DND-41 (cell line): ENCODE data around the gene ARHGAP25.
A peak's percentile ranks its signal among the peaks of the same experiment; 100 is the strongest.

Source experiments
- ATAC-seq: fragments of 200-7000 bp; cut with Tn5 transposase; 3 replicates; pipeline ENCODE4 v1.9.1; 2021; ENCODE audit warnings: low read depth; ENCODE audit not compliant: insufficient read depth
- DNase-seq: peaks from one replicate; pipeline ENCODE4 v3.0.0-alpha.2; 2020
- H2AFZ ChIP-seq: 2 replicates; pipeline ENCODE4 v1.6.0; 2012; ENCODE audit warnings: low read depth, low read length
- H3K27ac ChIP-seq: 2 replicates; pipeline ENCODE4 v1.5.1; 2012; ENCODE audit warnings: low read length, inconsistent platforms
- H3K27me3 ChIP-seq: fragments of 200-600 bp; sonication (generic); 2 replicates; pipeline ENCODE4 v1.6.0; 2012; ENCODE audit warnings: low read length, mild to moderate bottlenecking, inconsistent platforms; ENCODE audit not compliant: insufficient read depth, poor library complexity
- H3K36me3 ChIP-seq: 2 replicates; pipeline ENCODE4 v1.5.1; 2012; ENCODE audit warnings: low read length, inconsistent platforms; ENCODE audit not compliant: insufficient read depth
- H3K4me1 ChIP-seq: 2 replicates; pipeline ENCODE4 v1.5.1; 2012; ENCODE audit warnings: mild to moderate bottlenecking, low read length; ENCODE audit not compliant: insufficient read depth
- H3K4me2 ChIP-seq: 2 replicates; pipeline ENCODE4 v1.6.0; 2012; ENCODE audit warnings: mild to moderate bottlenecking, moderate library complexity, low read length, inconsistent platforms; ENCODE audit not compliant: insufficient read depth
- H3K4me3 ChIP-seq, 2 experiments: fragments of 200-600 bp in 1 of 2; shearing (Covaris generic) in 1 of 2; 2 replicates each; pipeline ENCODE4 v1.5.1; 2012 to 2016; ENCODE audit warnings: inconsistent platforms in 2 of 2, low read length in 2 of 2, mild to moderate bottlenecking in 2 of 2, low read depth in 1 of 2, moderate library complexity in 1 of 2
- H3K79me2 ChIP-seq: 2 replicates; pipeline ENCODE4 v1.6.0; 2012; ENCODE audit warnings: low read length, inconsistent platforms; ENCODE audit not compliant: insufficient read depth
- H3K9ac ChIP-seq: 2 replicates; pipeline ENCODE4 v1.6.0; 2012; ENCODE audit warnings: low read depth, mild to moderate bottlenecking, inconsistent platforms, low read length, moderate library complexity
- H3K9me3 ChIP-seq: 2 replicates; pipeline ENCODE4 v1.5.1; 2012; ENCODE audit warnings: low read length, moderate library complexity, mild to moderate bottlenecking, inconsistent platforms; ENCODE audit not compliant: insufficient read depth, severe bottlenecking
- H4K20me1 ChIP-seq: 2 replicates; pipeline ENCODE4 v1.6.0; 2012; ENCODE audit warnings: low read length; ENCODE audit not compliant: insufficient read depth
- EZH2 ChIP-seq: IDR thresholded peaks from 3 replicates; pipeline ENCODE4 v1.6.1; 2012; ENCODE audit warnings: borderline replicate concordance, low read depth, mild to moderate bottlenecking, moderate library complexity, low read length, inconsistent platforms; ENCODE audit not compliant: severe bottlenecking
- TF ChIP-seq, protein P1 (sequence below): IDR thresholded peaks from 2 replicates; pipeline ENCODE4 v1.5.1; 2012; ENCODE audit warnings: borderline replicate concordance, low read length, moderate library complexity, mild to moderate bottlenecking; ENCODE audit not compliant: poor library complexity, severe bottlenecking; ENCODE audit errors: extremely low read depth

Gene ARHGAP25

DNA sequence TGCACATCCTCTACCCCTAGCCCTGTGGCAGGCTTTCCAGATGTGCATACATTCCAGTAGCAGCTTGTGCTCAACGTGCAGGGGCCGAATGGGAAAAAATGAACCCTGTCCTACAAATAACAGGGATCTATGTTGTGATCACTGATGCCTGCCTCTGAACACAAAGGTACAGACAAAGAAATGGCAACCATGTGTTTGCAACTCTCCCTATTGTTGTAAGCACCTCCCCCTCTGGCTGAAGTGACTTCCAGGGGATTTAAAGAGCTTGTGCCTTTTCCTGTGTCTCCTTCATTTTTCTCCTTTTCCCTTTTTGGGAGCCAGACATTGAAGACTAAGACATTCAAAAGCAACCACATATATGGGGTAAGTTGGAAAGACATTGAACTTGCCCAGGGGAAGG lies 21.6 kb downstream of the ARHGAP25 start:
- TF ChIP-seq, protein P1, sequence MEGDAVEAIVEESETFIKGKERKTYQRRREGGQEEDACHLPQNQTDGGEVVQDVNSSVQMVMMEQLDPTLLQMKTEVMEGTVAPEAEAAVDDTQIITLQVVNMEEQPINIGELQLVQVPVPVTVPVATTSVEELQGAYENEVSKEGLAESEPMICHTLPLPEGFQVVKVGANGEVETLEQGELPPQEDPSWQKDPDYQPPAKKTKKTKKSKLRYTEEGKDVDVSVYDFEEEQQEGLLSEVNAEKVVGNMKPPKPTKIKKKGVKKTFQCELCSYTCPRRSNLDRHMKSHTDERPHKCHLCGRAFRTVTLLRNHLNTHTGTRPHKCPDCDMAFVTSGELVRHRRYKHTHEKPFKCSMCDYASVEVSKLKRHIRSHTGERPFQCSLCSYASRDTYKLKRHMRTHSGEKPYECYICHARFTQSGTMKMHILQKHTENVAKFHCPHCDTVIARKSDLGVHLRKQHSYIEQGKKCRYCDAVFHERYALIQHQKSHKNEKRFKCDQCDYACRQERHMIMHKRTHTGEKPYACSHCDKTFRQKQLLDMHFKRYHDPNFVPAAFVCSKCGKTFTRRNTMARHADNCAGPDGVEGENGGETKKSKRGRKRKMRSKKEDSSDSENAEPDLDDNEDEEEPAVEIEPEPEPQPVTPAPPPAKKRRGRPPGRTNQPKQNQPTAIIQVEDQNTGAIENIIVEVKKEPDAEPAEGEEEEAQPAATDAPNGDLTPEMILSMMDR = no peak
- Histone ChIP-seq H3K27ac (peak overlapping the region; percentile 41), H3K9me3 (peaks cover 5% of the 10 kb centered on the region), H3K9ac (no peak overlapping the region), H3K4me2 (no peak overlapping the region), H3K4me3 (no peak overlapping the region), H3K4me1 (peaks cover 63% of the 10 kb centered on the region), H3K79me2 (peaks cover 44% of the 10 kb centered on the region), H3K36me3 (peaks cover 11% of the 10 kb centered on the region), H2AFZ (no peak overlapping the region), H3K27me3 (no peaks in the 10 kb centered on the region), H4K20me1 (no peaks in the 10 kb centered on the region)
- ATAC-seq (no peak), DNase-seq (no peak)

- no peaks in the 10 kb centered on the region for H4K20me1 ChIP-seq
- no peak overlapping the region for H3K27ac ChIP-seq
- peaks cover 63% of the 10 kb centered on the region for H3K4me1 ChIP-seq
- H3K79me2 ChIP-seq = peaks cover 42% of the 10 kb centered on the region
- no peak for DNase-seq
- TF ChIP-seq EZH2 = no peak
- TF ChIP-seq, protein P1 = no peak
- no peak overlapping the region for H2AFZ ChIP-seq
- H3K4me3 ChIP-seq = no peak overlapping the region
- H3K9me3 ChIP-seq = peaks cover 5% of the 10 kb centered on the region
- H3K9ac ChIP-seq = no peak overlapping the region
- peaks cover 11% of the 10 kb centered on the region for H3K36me3 ChIP-seq
- no peak for ATAC-seq
- no peak overlapping the region for H3K4me2 ChIP-seq
- H3K27me3 ChIP-seq = no peaks in the 10 kb centered on the region
These were observed 22.5 kb downstream of the ARHGAP25 start for GRCh38 chr2:68757081-68757480.

GRCh38 chr2:68762100-68762499 lies 27.5 kb downstream of the ARHGAP25 start:
- DNase-seq (no peak), ATAC-seq (no peak)
- Histone ChIP-seq H3K9ac (peak overlapping the region; percentile 38), H4K20me1 (no peaks in the 10 kb centered on the region), H3K27me3 (no peaks in the 10 kb centered on the region), H3K79me2 (peaks cover 37% of the 10 kb centered on the region), H3K4me3 (0 out of 4 replicates have a peak overlapping the region, but pooled peaks of 1 of the 2 experiments have one; percentile 7), H3K36me3 (no peaks in the 10 kb centered on the region), H3K4me2 (peak overlapping the region; percentile 34), H2AFZ (peak overlapping the region; percentile 21; the same call in 1 of the 2 replicates), H3K9me3 (no peaks in the 10 kb centered on the region), H3K4me1 (peaks cover 72% of the 10 kb centered on the region), H3K27ac (peak overlapping the region; percentile 80)
- TF ChIP-seq, protein P1 = no peak
- no peak for TF ChIP-seq EZH2
